HG03558 (cell line): ENCODE data around the gene HES5.
"Not testable (repeated sequence)": the region's sequence is repeated elsewhere in the genome, so short reads cannot be mapped to it uniquely, and the experiment has no call there.

Experiments
- ATAC-seq: cut with Tn5 transposase; IDR thresholded peaks from one replicate; pipeline ENCODE4 v1.9.1; 2021; ENCODE audit warnings: moderate number of reproducible peaks; ENCODE audit not compliant: unreplicated experiment; ENCODE audit errors: extremely low read depth

HES5 gene

GRCh38 chr1:2561898-2562895, 32.1 kb upstream of the HES5 start:
- no peak for ATAC-seq

GRCh38 chr1:2561446-2561845, 31.4 kb upstream of the HES5 start:
- no peak for ATAC-seq

DNA sequence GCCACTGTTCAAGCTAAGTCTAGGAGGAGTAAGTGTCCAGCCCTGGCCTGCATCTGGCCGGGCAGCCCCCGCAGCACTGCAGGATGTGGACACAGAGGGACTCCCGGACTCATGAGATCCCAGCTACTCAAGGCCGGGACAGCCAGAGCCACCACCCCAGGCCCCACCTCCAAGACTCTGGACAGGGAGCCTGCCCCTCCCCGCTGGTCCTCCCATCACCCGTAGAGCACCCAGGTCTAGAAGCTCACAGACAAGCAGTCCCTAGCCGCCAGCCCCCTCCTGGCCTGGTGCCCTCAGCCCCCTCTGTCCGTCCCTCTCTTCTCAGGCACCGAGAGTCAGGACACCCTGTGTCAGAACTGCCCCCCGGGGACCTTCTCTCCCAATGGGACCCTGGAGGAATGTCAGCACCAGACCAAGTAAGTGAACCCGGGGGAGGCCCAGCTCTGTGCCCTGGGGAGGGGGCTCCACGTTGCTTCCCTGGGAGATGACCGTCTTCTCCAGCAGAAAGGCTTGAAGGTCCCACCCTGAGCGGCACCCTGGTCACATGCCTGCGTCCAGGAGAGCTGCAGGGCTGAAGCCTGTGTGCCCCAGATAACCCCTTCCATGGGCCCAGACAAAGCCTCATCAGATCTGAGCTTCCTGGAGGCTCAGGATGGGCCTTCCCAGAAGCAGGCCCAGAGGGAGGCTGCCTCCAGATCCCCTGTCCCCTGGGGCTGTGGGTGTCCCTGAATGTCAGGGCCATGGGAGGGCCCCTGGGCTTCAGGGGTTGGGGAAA, 30.4 kb upstream of the HES5 start:
- no peak for ATAC-seq

GRCh38 chr1:2559509-2560298, 29.6 kb upstream of the HES5 start:
- no peak for ATAC-seq

DNA sequence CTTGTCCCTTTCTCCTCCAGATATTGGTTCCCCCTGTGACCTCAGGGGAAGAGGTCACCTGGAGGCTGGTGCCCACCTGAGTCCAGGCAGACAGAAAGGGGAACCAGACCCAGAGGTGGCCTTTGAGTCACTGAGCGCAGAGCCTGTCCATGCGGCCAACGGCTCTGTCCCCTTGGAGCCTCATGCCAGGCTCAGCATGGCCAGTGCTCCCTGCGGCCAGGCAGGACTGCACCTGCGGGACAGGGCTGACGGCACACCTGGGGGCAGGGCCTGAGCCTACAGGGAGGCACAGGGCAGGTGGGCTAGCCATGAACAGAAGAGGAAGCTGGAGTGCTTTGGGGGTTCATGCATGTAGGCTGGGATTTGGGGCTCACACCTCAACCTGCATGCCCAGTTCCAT, 28.8 kb upstream of the HES5 start:
- ATAC-seq: no peak

- ATAC-seq: no peak
These were observed 28.4 kb upstream of the HES5 start for GRCh38 chr1:2558420-2558819.

- ATAC-seq: no peak
These were observed 27.7 kb upstream of the HES5 start for GRCh38 chr1:2557482-2558400.

DNA sequence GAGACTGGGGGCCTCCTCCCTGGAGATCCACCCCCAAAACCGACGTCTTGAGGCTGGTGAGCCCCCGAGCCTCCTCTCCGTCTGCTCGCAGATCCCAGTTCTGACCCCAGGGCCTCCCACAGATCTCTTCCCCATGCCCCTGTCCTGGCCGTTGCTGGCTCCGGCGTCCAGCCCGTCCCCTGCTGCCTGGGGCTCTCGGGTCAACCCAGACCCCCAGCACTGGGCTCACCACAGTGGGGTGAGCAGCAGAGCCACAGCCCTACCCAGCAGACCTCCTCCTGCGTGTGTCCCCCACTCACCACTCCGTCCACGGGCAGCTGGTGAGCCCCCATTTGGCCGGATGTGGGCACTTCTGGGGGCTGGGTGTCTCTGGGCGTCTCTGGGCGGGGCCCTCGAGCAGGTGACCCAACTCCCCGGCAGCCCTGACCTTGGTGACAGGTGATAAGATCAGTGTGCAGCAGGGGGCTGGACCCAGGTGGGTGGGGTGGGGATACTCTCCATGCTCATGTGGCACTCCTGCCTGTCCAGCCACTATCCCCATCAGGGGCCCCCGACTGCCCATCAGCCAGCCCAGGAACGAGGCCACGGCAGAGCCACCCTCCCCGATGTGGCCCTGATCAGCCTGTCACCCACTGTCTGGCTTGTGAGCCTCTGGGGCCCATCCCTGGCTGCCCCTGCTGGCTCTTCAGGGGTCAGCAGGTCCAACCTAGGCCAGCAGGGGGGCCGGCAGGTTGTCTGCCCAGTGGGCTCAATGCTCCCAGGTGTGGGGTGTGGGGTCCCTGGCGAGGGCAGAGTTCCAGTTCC, 26.8 kb upstream of the HES5 start:
- ATAC-seq: no peak

GRCh38 chr1:2556277-2556677, 26.2 kb upstream of the HES5 start, which contains the start of gene TNFRSF14:
Gene TNFRSF14 (plus strand): TSS chr1:2556371. CDS start chr1:2556665, 294 bp downstream.
- no peak for ATAC-seq

- no peak for ATAC-seq
These were observed 25.7 kb upstream of the HES5 start for GRCh38 chr1:2555634-2556276.

- no peak for ATAC-seq
These were observed 24.7 kb upstream of the HES5 start for GRCh38 chr1:2554621-2555387.

DNA sequence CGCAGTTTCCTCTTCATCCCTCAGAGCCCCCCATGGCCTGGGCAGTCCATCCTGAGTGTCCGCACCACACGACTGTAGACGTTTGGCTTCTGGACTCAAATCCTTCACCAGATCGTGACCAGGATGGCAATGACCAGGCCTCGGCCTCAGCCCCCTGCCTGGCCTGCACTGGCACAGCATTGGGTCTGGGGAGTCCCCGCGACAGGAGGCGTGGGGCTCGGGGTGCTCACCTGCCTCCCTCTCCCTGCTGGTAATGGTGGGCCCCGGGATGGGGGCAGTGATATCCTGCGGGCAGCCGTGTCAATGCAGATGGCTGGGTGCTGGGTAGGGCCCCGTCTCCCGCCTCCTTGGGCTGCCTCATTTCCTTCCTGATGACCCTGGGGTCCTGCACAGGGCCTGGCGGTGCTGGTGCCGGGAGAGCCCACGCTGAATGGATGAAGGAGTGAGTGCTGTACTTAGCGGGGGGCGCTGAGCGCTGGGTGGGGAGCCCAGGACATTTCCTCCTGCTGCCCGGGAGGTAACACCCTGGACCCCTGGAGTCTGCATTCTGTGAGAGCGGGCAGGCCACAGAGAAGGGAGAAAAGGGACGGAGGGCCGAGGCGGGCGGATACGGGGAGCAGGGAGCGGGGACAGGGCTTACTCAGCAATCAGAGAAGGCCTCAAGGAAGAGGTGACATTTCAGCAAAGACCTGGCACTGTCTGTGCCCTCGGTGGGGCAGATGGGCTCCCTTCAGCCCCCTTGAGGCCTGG, 24.0 kb upstream of the HES5 start:
- no peak for ATAC-seq

- ATAC-seq: not testable (repeated sequence)
These were observed 23.0 kb upstream of the HES5 start for GRCh38 chr1:2553076-2553475.

- ATAC-seq: no peak
These were observed 22.1 kb upstream of the HES5 start for GRCh38 chr1:2552189-2552588.

- not testable (repeated sequence) for ATAC-seq
These were observed 21.5 kb upstream of the HES5 start for GRCh38 chr1:2551544-2551943.

DNA sequence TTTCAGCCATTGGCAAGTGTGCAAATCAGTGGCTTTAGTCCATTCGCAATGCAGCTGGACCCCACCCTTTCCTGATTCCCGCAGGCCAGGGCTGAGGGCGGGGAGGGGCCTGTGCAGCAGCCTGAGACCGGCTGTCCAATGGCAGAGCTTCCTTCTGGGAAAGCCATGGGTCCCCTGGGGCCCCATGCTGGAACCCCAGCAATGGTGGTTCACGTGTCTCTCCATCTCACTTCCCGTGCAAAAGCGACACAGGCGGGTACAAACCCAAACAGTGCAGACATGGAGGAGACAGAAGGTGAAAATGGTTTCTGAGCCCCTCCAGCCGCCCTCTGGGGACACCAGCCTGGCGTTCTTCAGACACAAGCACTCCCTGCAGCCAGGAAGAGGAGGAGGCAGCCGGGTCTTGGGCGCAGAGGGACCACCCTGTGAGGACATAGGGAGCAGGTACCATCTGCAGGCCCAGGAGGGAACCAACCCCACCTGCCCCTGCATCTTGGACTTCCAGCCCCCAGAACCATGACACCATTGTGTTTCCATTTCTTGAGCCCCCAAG, 20.3 kb upstream of the HES5 start:
- not testable (repeated sequence) for ATAC-seq
